CD4-positive, CD25-positive, alpha-beta regulatory T cell (primary cell): ENCODE data around the gene MAML2. TPM values are rescaled to one million over a fixed set of nuclear protein-coding genes. Genes with fewer than 3 reads are reported as not detected.
A peak's percentile ranks its signal among the peaks of the same experiment; 100 is the strongest.
"Not testable (repeated sequence)": the region's sequence is repeated elsewhere in the genome, so short reads cannot be mapped to it uniquely, and the experiment has no call there.

Experiments used
- ATAC-seq, 2 donors: fragments of 150-1000 bp; cut with Tn5 transposase; one replicate each; pipeline ENCODE4 v1.10.0; 2021; ENCODE audit warnings: low read depth in 2 of 2, moderate number of reproducible peaks in 2 of 2, moderate library complexity in 1 of 2
- DNase-seq, 3 donors: peaks; one replicate each; pipeline versions ENCODE4 v3.0.0 to v3.0.0-alpha.2; 2012 to 2022; ENCODE audit warnings: mixed read lengths in 1 of 3
- H3K27ac ChIP-seq: one replicate; pipeline ENCODE4 v1.7.0; 2013; ENCODE audit warnings: mild to moderate bottlenecking, low read length; ENCODE audit not compliant: insufficient read depth, poor library complexity, severe bottlenecking
- H3K27me3 ChIP-seq: one replicate; pipeline ENCODE4 v1.7.0; 2013; ENCODE audit warnings: low read length; ENCODE audit not compliant: control insufficient read depth, insufficient read depth
- H3K36me3 ChIP-seq: one replicate; pipeline ENCODE4 v1.7.0; 2013; ENCODE audit warnings: mild to moderate bottlenecking, low read length, moderate library complexity; ENCODE audit not compliant: control insufficient read depth, insufficient read depth
- H3K4me1 ChIP-seq: 2 replicates; pipeline ENCODE4 v1.7.0; 2013; ENCODE audit warnings: mild to moderate bottlenecking, low read length; ENCODE audit not compliant: insufficient read depth, control insufficient read depth, poor library complexity, severe bottlenecking
- H3K4me3 ChIP-seq: one replicate; pipeline ENCODE4 v1.7.0; 2013; ENCODE audit warnings: low read depth, mild to moderate bottlenecking, low read length, moderate library complexity
- H3K9me3 ChIP-seq, 2 experiments: 1 replicate in 1 of 2; 2 replicates in 1 of 2; pipeline ENCODE4 v1.7.0; 2013; ENCODE audit warnings: low read length in 2 of 2, mild to moderate bottlenecking in 1 of 2, moderate library complexity in 1 of 2; ENCODE audit not compliant: control insufficient read depth in 2 of 2
- H3K27ac Mint-ChIP-seq, 3 donors: one replicate each; pipeline ENCODE4 v1.8.0; 2020 to 2022; ENCODE audit warnings: mild to moderate bottlenecking in 3 of 3, mixed read lengths in 3 of 3, moderate library complexity in 2 of 3
- H3K27me3 Mint-ChIP-seq: one replicate; pipeline ENCODE4 v1.8.0; 2022; ENCODE audit warnings: mild to moderate bottlenecking, mixed read lengths
- H3K36me3 Mint-ChIP-seq: one replicate; pipeline ENCODE4 v1.8.0; 2020; ENCODE audit warnings: mixed read lengths
- H3K4me1 Mint-ChIP-seq, 4 donors: one replicate each; pipeline ENCODE4 v1.8.0; 2020 to 2022; ENCODE audit warnings: mixed read lengths in 4 of 4, mild to moderate bottlenecking in 1 of 4
- H3K4me3 Mint-ChIP-seq, 4 donors: one replicate each; pipeline ENCODE4 v1.8.0; 2020 to 2022; ENCODE audit warnings: mild to moderate bottlenecking in 4 of 4, mixed read lengths in 4 of 4, moderate library complexity in 3 of 4
- H3K9me3 Mint-ChIP-seq, 7 donors: one replicate each; pipeline ENCODE4 v1.8.0; 2020 to 2022; ENCODE audit warnings: mixed read lengths in 7 of 7, mild to moderate bottlenecking in 3 of 7, moderate library complexity in 2 of 7
- polyA plus RNA-seq, 4 donors: library from polyadenylated mRNA; unstranded; fragments of 300-500 nt; fragmentation: Illumina TruSeq; gene quantifications; one replicate each; pipeline ENCODE4 v1.2.3, GENCODE V29; 2021
- total RNA-seq: library from RNA; stranded (reverse); gene quantifications from one replicate; pipeline ENCODE4 v1.2.3, GENCODE V29; 2022

MAML2 gene
- total and polyA plus RNA-seq, 5 donors from 2014 or later = 4.1 to 35.6 (median 9.3) TPM

DNA sequence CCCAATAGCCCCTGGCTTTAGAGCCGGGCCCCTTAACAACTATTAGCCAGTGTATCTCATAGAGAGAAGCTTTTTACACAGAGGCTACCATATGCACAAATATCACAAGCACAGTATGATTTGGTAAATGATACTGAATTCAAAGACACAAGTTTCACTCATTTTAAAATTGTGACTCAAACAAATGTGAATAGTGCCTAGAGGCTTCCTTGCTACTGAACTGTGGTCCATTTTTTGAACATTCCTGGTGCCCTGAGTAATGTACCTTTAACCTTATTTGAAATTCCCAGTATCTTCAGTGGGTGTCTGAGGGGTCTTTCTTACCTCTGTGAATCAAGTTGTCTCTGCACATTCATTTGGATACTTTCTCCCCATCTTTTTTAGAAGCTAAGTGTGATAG lies 156.2 kb downstream of the MAML2 start:
- Mint-ChIP-seq H3K4me3 (no peak overlapping the region), H3K36me3 (peaks cover 8% of the 10 kb centered on the region), H3K27me3 (no peaks in the 10 kb centered on the region), H3K9me3 (no peaks in the 10 kb centered on the region), H3K4me1 (peaks cover 37 to 67% (median 43%) of the 10 kb centered on the region in 4 donors), H3K27ac (peak overlapping the region in 2 of 3 donors; percentile 5 to 43)
- ATAC-seq (no peak), DNase-seq (no peak)
- Histone ChIP-seq H3K4me1 (peaks cover 21% of the 10 kb centered on the region), H3K27me3 (no peaks in the 10 kb centered on the region), H3K36me3 (no peaks in the 10 kb centered on the region), H3K27ac (no peak overlapping the region), H3K4me3 (no peak overlapping the region), H3K9me3 (no peaks in the 10 kb centered on the region)

DNA sequence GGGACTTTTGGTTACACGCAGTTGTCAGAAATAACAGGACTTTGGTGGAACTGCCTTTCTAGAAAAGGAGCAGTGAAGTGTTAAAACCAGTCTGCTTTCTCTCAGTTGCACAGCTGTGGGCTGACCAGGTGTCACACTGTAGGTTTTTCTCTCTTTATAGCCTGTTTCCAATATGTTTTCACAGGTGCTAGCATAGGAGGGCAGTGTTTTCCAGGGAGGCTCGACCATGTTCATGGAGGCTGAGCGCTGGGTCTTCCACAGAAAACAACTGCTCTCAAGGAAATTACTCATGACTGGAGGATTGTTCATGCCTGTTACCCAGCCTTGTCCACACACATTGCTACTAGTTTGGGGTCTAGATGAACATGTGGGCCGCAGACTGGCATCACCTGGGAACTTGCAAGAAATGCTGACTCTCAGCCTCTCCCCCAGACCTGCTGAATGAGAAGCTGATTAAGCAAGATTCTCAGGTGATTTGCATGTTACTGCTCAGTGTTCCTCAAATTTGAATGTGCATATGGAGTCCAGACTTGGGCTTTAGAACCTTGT lies 157.7 kb downstream of the MAML2 start:
- H3K4me3 Mint-ChIP-seq = no peak overlapping the region
- no peak overlapping the region for H3K4me3 ChIP-seq
- H3K36me3 Mint-ChIP-seq = peaks cover 9% of the 10 kb centered on the region
- no peak overlapping the region for H3K27ac Mint-ChIP-seq
- ATAC-seq = no peak
- H3K27me3 Mint-ChIP-seq = no peaks in the 10 kb centered on the region
- H3K27ac ChIP-seq = no peak overlapping the region
- H3K9me3 Mint-ChIP-seq = no peaks in the 10 kb centered on the region
- H3K9me3 ChIP-seq = no peaks in the 10 kb centered on the region
- no peaks in the 10 kb centered on the region for H3K36me3 ChIP-seq
- peaks cover 19% of the 10 kb centered on the region for H3K4me1 ChIP-seq
- peaks cover 37 to 63% (median 44%) of the 10 kb centered on the region in 4 donors for H3K4me1 Mint-ChIP-seq
- no peak for DNase-seq
- no peaks in the 10 kb centered on the region for H3K27me3 ChIP-seq

DNA sequence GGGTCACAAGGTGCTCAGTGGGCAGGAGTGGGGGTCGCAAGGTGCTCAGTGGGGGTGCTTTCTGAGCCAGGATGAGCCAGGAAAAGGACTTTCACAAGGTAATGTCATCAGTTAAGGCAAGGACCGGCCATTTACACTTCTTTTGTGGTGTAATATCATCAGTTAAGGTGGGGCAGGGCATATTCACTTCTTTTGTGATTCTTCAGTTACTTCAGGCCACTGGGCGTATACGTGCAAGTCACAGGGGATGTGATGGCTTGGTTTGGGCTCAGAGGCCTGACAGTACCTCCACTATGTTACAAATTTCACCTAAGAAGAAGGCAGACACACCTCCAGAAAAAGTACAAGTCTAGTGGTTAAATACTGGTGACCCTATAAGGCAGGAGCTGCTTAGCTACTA lies 162.1 kb downstream of the MAML2 start:
- H3K4me3 ChIP-seq, H3K27me3 Mint-ChIP-seq, H3K27ac ChIP-seq, ATAC-seq, H3K9me3 Mint-ChIP-seq, H3K27me3 ChIP-seq, H3K4me1 ChIP-seq, H3K36me3 ChIP-seq, H3K9me3 ChIP-seq, DNase-seq, H3K4me3 Mint-ChIP-seq: not testable (repeated sequence)
- H3K36me3 Mint-ChIP-seq = peaks cover 29% of the 10 kb centered on the region
- peaks cover 31 to 62% (median 35%) of the 10 kb centered on the region in 4 donors for H3K4me1 Mint-ChIP-seq
- H3K27ac Mint-ChIP-seq = peak overlapping the region in 2 of 3 donors; percentile 40 to 71

DNA sequence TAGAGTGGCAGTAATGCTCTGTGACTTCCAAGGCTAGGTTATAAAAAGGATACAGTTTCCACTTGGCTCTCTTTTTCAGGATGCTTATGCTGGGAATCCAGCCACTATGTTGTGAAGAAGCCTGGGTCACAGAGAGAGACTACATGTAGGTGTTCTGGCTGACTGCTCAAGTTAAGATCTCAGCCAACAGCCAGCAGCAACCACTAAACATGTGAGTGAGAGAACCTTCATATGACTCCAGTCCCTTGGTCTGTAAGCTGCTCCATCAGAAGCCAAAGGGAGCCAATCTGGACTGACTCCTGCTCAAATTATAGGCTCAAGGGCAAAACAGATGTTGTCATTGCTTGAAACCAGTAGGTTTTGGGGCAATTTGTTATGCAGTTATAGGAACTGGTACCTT lies 162.7 kb downstream of the MAML2 start:
- no peaks in the 10 kb centered on the region for H3K27me3 Mint-ChIP-seq
- peaks cover 27 to 59% (median 34%) of the 10 kb centered on the region in 4 donors for H3K4me1 Mint-ChIP-seq
- no peak for ATAC-seq
- H3K36me3 ChIP-seq = peaks cover 4% of the 10 kb centered on the region
- DNase-seq = no peak
- peaks cover 29% of the 10 kb centered on the region for H3K36me3 Mint-ChIP-seq
- H3K4me3 Mint-ChIP-seq = no peak overlapping the region
- H3K9me3 ChIP-seq = no peaks in the 10 kb centered on the region
- H3K4me3 ChIP-seq = no peak overlapping the region
- peak overlapping the region; percentile 5 to 74 (median 71) for H3K27ac Mint-ChIP-seq
- no peak overlapping the region for H3K27ac ChIP-seq
- no peaks in the 10 kb centered on the region for H3K9me3 Mint-ChIP-seq
- H3K4me1 ChIP-seq = peaks cover 2% of the 10 kb centered on the region
- no peaks in the 10 kb centered on the region for H3K27me3 ChIP-seq

DNA sequence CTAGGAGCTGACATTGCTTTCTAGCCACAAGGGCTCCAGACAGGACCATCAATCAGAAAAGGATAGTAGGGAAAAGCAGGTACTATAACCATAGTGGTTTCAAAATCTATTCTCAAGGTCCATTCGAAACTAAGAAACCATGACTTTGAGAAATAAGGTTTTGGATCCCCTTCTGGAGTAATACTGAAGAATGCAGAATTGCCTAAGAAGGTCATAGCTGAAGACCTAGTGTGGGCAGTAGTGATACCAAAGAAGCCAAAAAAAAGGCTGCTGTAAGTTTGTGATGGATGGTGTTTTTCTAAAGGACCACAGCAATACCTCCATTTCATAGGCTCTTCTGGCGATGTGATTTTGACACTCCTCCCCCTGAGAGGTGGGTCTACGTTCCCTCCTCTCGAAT lies 163.1 kb downstream of the MAML2 start:
- no peak overlapping the region for H3K4me3 Mint-ChIP-seq
- no peaks in the 10 kb centered on the region for H3K9me3 Mint-ChIP-seq
- H3K27ac Mint-ChIP-seq = peak overlapping the region; percentile 5 to 89 (median 71)
- Histone ChIP-seq H3K4me3 (no peak overlapping the region), H3K27me3 (no peaks in the 10 kb centered on the region), H3K36me3 (peaks cover 4% of the 10 kb centered on the region), H3K27ac (no peak overlapping the region), H3K9me3 (no peaks in the 10 kb centered on the region), H3K4me1 (peaks cover 2% of the 10 kb centered on the region)
- no peaks in the 10 kb centered on the region for H3K27me3 Mint-ChIP-seq
- peaks cover 32% of the 10 kb centered on the region for H3K36me3 Mint-ChIP-seq
- ATAC-seq (no peak), DNase-seq (no peak)
- peaks cover 27 to 59% (median 34%) of the 10 kb centered on the region in 4 donors for H3K4me1 Mint-ChIP-seq

DNA sequence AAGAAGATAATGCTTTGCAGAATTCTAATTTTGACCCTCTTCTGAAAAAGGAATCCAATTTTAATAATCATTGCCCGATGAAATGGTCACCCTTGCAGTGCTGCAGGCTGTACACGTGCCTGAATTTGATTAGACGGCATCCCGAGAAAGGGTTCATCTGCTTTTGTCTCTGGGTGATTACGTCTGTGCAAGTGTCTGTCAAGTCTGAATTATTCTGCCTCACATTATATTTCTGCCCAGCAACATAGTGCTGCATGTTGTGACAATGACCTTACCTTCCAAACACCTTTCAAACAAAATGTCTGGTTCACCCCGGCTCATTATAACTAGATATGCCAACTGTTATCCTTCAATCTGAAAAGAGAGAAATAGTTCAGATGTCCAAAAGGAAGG lies 164.1 kb downstream of the MAML2 start:
- Histone ChIP-seq H3K27ac (no peak overlapping the region), H3K4me3 (no peak overlapping the region), H3K36me3 (peaks cover 6% of the 10 kb centered on the region), H3K27me3 (no peaks in the 10 kb centered on the region), H3K4me1 (peaks cover 2% of the 10 kb centered on the region), H3K9me3 (no peaks in the 10 kb centered on the region)
- Mint-ChIP-seq H3K36me3 (peaks cover 32% of the 10 kb centered on the region), H3K27ac (peak overlapping the region in 2 of 3 donors; percentile 22 to 52), H3K27me3 (no peaks in the 10 kb centered on the region), H3K9me3 (no peaks in the 10 kb centered on the region), H3K4me1 (peaks cover 27 to 66% (median 36%) of the 10 kb centered on the region in 4 donors), H3K4me3 (no peak overlapping the region)
- no peak for DNase-seq
- no peak for ATAC-seq

DNA sequence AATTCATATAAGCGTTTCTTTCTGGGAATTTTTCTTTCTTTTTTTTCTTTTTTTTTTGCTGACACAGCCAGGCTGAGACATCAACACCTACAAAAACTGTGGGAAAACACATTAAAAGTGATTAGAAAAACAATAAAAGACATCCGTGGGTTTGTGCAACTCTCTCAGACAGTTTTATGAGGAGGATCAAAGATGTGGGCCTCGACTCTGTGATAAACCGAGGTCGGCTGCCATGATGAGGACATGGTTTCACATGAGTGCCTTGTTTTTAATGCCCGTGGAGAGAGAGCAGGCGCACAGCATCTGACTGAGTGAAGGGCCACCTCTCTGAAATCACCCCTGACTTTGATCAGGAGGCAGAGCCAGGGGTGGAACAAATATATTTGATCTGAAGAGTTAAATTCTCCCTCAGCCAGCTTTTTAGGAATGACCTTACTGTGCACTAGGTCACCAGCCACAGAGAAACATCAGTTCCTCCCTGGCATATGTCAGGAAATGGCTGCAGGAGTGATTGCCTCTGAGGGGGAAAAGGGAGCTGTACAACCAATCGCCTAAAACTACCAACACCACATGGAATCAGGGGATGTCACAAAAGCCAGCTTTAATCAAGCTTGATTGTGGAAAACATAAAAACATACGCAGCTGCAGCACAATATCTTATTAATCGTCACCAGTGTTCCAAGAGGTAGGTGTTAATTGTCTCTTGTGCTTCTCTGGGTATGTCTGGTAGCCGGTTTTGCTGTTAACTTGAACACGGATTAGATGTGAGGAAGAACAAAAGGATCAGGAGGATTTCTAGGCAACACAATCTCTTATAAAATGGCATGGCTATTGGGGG lies 164.7 kb downstream of the MAML2 start:
- Histone ChIP-seq H3K9me3 (no peaks in the 10 kb centered on the region), H3K36me3 (peaks cover 7% of the 10 kb centered on the region), H3K4me1 (peaks cover 2% of the 10 kb centered on the region), H3K4me3 (no peak overlapping the region), H3K27ac (no peak overlapping the region), H3K27me3 (no peaks in the 10 kb centered on the region)
- peaks cover 34% of the 10 kb centered on the region for H3K36me3 Mint-ChIP-seq
- H3K4me1 Mint-ChIP-seq = peaks cover 29 to 66% (median 42%) of the 10 kb centered on the region in 4 donors
- ATAC-seq (no peak), DNase-seq (no peak)
- no peaks in the 10 kb centered on the region for H3K9me3 Mint-ChIP-seq
- H3K27ac Mint-ChIP-seq = peak overlapping the region in 2 of 3 donors; percentile 68 to 87
- H3K27me3 Mint-ChIP-seq = no peaks in the 10 kb centered on the region
- peak overlapping the region in 1 of 4 donors; percentile 25 for H3K4me3 Mint-ChIP-seq
